ENCODE measurements around the gene POC1A. TPM values are rescaled to one million over a fixed set of nuclear protein-coding genes. Genes with fewer than 3 reads are reported as not detected.

Gene POC1A
- polyA plus RNA-seq, 1 of the 3 experiments (the other 2 are of a cell fraction), result 11.7 TPM

DNA sequence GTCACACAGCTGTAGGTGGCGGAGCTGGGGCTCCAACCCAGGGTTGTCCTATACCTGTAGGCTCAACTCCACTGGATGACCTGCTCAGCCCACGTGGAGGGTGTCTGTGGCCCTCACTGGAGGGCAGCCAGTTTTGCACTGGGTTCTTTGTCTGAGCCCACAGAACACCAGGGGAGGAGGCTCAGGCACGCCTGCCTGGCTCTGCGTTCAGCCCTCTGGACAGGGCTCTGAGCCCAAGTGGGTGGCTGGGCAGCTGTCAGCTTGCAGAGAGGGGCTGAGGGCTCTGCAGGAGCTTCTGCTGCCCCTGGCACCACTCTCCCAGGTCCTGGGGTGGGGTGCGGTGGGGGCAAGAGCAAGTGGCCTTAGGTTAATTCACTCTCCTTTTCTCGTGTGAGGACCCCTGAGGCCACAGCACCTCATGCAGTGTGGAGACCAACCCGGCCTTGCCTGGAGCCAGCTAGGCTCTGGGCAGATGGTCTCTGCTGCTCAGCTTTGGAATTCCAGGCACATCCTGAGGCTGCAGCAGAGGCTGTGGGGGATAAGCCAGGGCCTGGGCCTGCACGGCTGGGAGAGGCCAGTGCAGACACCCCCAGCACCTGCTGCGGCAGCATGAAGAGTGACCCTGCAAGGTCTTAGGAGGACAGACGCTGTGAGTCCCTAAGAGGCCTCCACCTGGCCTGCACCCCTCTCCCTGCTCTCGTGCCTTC, 121.4 kb downstream of the POC1A start:
- no peak for DNase-seq
- H3K4me2 ChIP-seq, result no peak overlapping the region

DNA sequence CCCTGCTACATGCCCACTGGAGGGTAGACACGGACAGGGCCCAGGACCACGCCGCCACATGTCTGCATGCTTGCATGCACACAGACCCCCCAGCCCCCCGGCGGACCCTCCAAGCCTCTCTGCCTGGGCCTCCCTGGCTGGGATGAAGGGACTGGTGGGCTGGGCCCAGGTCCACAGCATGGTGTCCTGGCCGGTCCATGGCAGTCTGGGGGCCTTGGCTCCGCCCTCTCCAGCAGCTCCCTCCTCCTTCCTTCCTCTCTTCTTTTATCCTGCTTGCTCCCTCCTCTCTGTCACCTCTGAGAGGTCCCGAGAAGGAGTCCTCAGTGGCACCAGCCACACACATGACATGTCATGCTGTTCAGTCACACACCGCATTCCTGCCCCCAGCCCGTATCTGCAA, 122.3 kb downstream of the POC1A start:
- no peak for DNase-seq
- ChIA-PET POLR2A (interaction anchor here (1.0 to 9.4 kb wide), 12 partner anchors 7 to 209 kb away, joined by 3 to 218 read pairs (median 7); partner anchors contain the start of genes DUSP7 and RPL29), CTCF (interaction anchor here (0.7 to 9.8 kb wide), 12 partner anchors 10 to 111 kb away, joined by 3 to 205 read pairs (median 4); partner anchors contain the start of gene DUSP7)
- Histone ChIP-seq H3K79me2 (ENCODE audit: insufficient read depth) (no peaks in the 10 kb centered on the region), H3K4me3 (ENCODE audit: low read depth in 2 of 2, low read length in 1 of 2) (no peak overlapping the region), H3F3A (replicated peaks; ENCODE audit: insufficient read depth) (no peaks in the 10 kb centered on the region), H3K4me1 (ENCODE audit: control insufficient read depth in 1 of 2, insufficient read depth in 2 of 2, low read depth in 1 of 2, low read length in 1 of 2) (peaks cover 0 to 87% of the 10 kb centered on the region in 2 experiments; a peak in 2 of 4 replicates), H2AFZ (ENCODE audit: low read depth) (no peak overlapping the region), H3K27ac (ENCODE audit: low read depth in 2 of 2, low read length in 1 of 2) (peak overlapping the region in 1 of 2 experiments; percentile 100; a peak in 2 of 4 replicates), H3K9me2 (no peaks in the 10 kb centered on the region), H3K27me3 (ENCODE audit: insufficient read depth) (no peaks in the 10 kb centered on the region), H3K4me2 (no peak overlapping the region), H3K9me3 (no peaks in the 10 kb centered on the region), H3K36me3 (replicated peaks in 1 of 2; ENCODE audit: control insufficient read depth in 1 of 2, insufficient read depth in 2 of 2, low read length in 1 of 2) (no peaks in the 10 kb centered on the region), H4K20me1 (ENCODE audit: insufficient read depth) (no peaks in the 10 kb centered on the region), H3K9ac (no peak overlapping the region)
- WGBS (ENCODE audit: low lambda C conversion rate), result 93% methylated on average over 5 of the region's 10 CpGs
- TF ChIP-seq RFX5 (IDR thresholded peaks at IDR 0.05; ENCODE audit: low read length) (no peak), ELF1 (IDR thresholded peaks at IDR 0.05) (no peak), GATA2 (CRISPR knock-in tag; IDR thresholded peaks at IDR 0.05) (no peak), TEAD4 (IDR thresholded peaks at IDR 0.05; ENCODE audit: borderline replicate concordance, insufficient read depth) (no peak), EP300 (IDR thresholded peaks at IDR 0.05; ENCODE audit: borderline replicate concordance in 1 of 2, low read depth in 1 of 2, low read length in 1 of 2) (no peak), POLR2AphosphoS5 (IDR thresholded peaks at IDR 0.05; ENCODE audit: low read depth, low read length) (no peak), NFIC (IDR thresholded peaks at IDR 0.05; ENCODE audit: borderline replicate concordance) (no peak), NRF1 (IDR thresholded peaks at IDR 0.05; ENCODE audit: low read depth, low read length) (no peak), SMC3 (IDR thresholded peaks at IDR 0.05; ENCODE audit: low read depth, low read length) (no peak), GABPA (IDR thresholded peaks at IDR 0.05; ENCODE audit: low read depth) (no peak), SIN3A (IDR thresholded peaks at IDR 0.05; ENCODE audit: borderline replicate concordance, low read depth, low read length) (no peak)
- TF ChIP-seq, protein P1, sequence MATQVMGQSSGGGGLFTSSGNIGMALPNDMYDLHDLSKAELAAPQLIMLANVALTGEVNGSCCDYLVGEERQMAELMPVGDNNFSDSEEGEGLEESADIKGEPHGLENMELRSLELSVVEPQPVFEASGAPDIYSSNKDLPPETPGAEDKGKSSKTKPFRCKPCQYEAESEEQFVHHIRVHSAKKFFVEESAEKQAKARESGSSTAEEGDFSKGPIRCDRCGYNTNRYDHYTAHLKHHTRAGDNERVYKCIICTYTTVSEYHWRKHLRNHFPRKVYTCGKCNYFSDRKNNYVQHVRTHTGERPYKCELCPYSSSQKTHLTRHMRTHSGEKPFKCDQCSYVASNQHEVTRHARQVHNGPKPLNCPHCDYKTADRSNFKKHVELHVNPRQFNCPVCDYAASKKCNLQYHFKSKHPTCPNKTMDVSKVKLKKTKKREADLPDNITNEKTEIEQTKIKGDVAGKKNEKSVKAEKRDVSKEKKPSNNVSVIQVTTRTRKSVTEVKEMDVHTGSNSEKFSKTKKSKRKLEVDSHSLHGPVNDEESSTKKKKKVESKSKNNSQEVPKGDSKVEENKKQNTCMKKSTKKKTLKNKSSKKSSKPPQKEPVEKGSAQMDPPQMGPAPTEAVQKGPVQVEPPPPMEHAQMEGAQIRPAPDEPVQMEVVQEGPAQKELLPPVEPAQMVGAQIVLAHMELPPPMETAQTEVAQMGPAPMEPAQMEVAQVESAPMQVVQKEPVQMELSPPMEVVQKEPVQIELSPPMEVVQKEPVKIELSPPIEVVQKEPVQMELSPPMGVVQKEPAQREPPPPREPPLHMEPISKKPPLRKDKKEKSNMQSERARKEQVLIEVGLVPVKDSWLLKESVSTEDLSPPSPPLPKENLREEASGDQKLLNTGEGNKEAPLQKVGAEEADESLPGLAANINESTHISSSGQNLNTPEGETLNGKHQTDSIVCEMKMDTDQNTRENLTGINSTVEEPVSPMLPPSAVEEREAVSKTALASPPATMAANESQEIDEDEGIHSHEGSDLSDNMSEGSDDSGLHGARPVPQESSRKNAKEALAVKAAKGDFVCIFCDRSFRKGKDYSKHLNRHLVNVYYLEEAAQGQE (IDR thresholded peaks at IDR 0.05; ENCODE audit: low read depth, low read length), result no peak

More for the DNA sequence above, 121.4 kb downstream of the POC1A start:
- H3K36me3 ChIP-seq (replicated peaks in 1 of 2; ENCODE audit: control insufficient read depth in 1 of 2, insufficient read depth in 2 of 2, low read length in 1 of 2), result no peaks in the 10 kb centered on the region
- ChIA-PET CTCF (interaction anchor here (0.7 to 9.8 kb wide), 11 partner anchors 9 to 90 kb away, joined by 3 to 205 read pairs (median 3); partner anchors contain the start of genes ABHD14B, DUSP7 and RPL29), POLR2A (interaction anchor here (0.5 to 9.4 kb wide), 11 partner anchors 6 to 245 kb away, joined by 3 to 218 read pairs (median 7); partner anchors contain the start of genes DUSP7, RPL29 and WDR82)
- 0 out of 2 replicates have a peak, but pooled peaks have one; percentile 12 for TF ChIP-seq RAD21 (IDR thresholded peaks at IDR 0.05; ENCODE audit: low read length)
- TF ChIP-seq RCOR1 (IDR thresholded peaks at IDR 0.05; ENCODE audit: low read length), result peak; percentile 36; the same call in 1 of the 2 replicates
- TF ChIP-seq EP300 (IDR thresholded peaks at IDR 0.05; ENCODE audit: borderline replicate concordance in 1 of 2, low read depth in 1 of 2, low read length in 1 of 2), result peak in 1 of 2 experiments; percentile 57; a peak in 2 of 4 replicates
- no peak for TF ChIP-seq MXI1 (IDR thresholded peaks at IDR 0.05; ENCODE audit: low read depth, low read length)
- H3K9ac ChIP-seq, result no peak overlapping the region
- H3K27me3 ChIP-seq (ENCODE audit: insufficient read depth), result no peaks in the 10 kb centered on the region
- no peaks in the 10 kb centered on the region for H3F3A ChIP-seq (replicated peaks; ENCODE audit: insufficient read depth)
- no peaks in the 10 kb centered on the region for H3K79me2 ChIP-seq (ENCODE audit: insufficient read depth)
- peak overlapping the region in 1 of 2 experiments; percentile 100; a peak in 2 of 4 replicates for H3K27ac ChIP-seq (ENCODE audit: low read depth in 2 of 2, low read length in 1 of 2)
- H3K4me3 ChIP-seq (ENCODE audit: low read depth in 2 of 2, low read length in 1 of 2), result no peak overlapping the region; a peak in 1 of 4 replicates
- H4K20me1 ChIP-seq (ENCODE audit: insufficient read depth), result no peaks in the 10 kb centered on the region
- H3K9me3 ChIP-seq, result no peaks in the 10 kb centered on the region
- 69% methylated on average over 3 of the region's 11 CpGs for WGBS (ENCODE audit: low lambda C conversion rate)
- H2AFZ ChIP-seq (ENCODE audit: low read depth), result no peak overlapping the region
- peaks cover 0 to 96% of the 10 kb centered on the region in 2 experiments; a peak in 2 of 4 replicates for H3K4me1 ChIP-seq (ENCODE audit: control insufficient read depth in 1 of 2, insufficient read depth in 2 of 2, low read depth in 1 of 2, low read length in 1 of 2)
- H3K9me2 ChIP-seq, result no peaks in the 10 kb centered on the region
